Pancreas (tissue), 10 donors: ENCODE measurements around the gene TMPRSS4. TPM values are rescaled to one million over a fixed set of nuclear protein-coding genes. Genes with fewer than 3 reads are reported as not detected.
A peak's percentile ranks its signal among the peaks of the same experiment; 100 is the strongest.

Source experiments
- ATAC-seq, 4 donors: fragments of 200-7000 bp; cut with Tn5 transposase; one replicate each; pipeline versions ENCODE4 v1.8.0 to v1.9.1; 2020; ENCODE audit warnings: mild to moderate bottlenecking in 4 of 4, moderate library complexity in 4 of 4
- DNase-seq, 6 donors: peaks; one replicate each; pipeline ENCODE4 v3.0.0-alpha.2; 2020
- FAIRE-seq: peaks from 2 replicates; lab custom pipeline; 2012; peaks lifted over from hg19 to GRCh38; lab: Jason Lieb, UNC
- H3K27ac ChIP-seq, 4 donors: fragments of 200-600 bp; sonication (generic); 1 replicate in 3 of 4; 2 replicates in 1 of 4; pipeline versions ENCODE4 v1.5.0 to v1.8.0; 2020
- H3K27me3 ChIP-seq, 4 donors: fragments of 200-600 bp; one replicate each; pipeline ENCODE4 v1.8.0; 2021
- H3K36me3 ChIP-seq, 3 donors: fragments of 200-600 bp; sonication (generic) in 1 of 3; one replicate each; pipeline versions ENCODE4 v1.5.0 to v1.8.0; 2020 to 2021
- H3K4me1 ChIP-seq, 3 donors: fragments of 200-600 bp; one replicate each; pipeline ENCODE4 v1.8.0; 2021
- H3K4me3 ChIP-seq, 4 donors: fragments of 200-600 bp; sonication (generic) in 2 of 4; one replicate each; pipeline versions ENCODE4 v1.5.0 to v1.8.0; 2020 to 2021
- H3K9me3 ChIP-seq, 4 donors: fragments of 200-600 bp; one replicate each; pipeline ENCODE4 v1.8.0; 2021
- CTCF ChIP-seq, 4 donors: fragments of 200-600 bp; sonication (generic) in 3 of 4; IDR thresholded peaks; one replicate each; pipeline versions ENCODE4 v1.5.0 to v1.8.0; 2021; ENCODE audit warnings: antibody characterized with exemption in 4 of 4
- WGBS, 2 donors: extraction: QIAGEN DNeasy Blood & Tissue Kit; methylation state at CpG; one replicate each; pipeline ENCODE4 v1.1.7; 2013; 5-methylcytosine and 5-hydroxymethylcytosine counted together
- intact Hi-C, 3 donors: fragments of 100-400 bp; cut with DNase I; formaldehyde crosslinking; loops; one replicate each; pipeline versions ENCODE4 v1.11.1 to v1.14.2; 2022
- polyA plus RNA-seq, 2 donors: library from polyadenylated mRNA; stranded (reverse); fragments of 200-250 nt; gene quantifications; one replicate each; pipeline ENCODE4 v1.2.3, GENCODE V29; 2013
- total RNA-seq, 6 donors: library from RNA; stranded (reverse); fragmentation: NEBNext Ultra II Directional in 4 of 6; extraction: Animal tissue kit (Norgen Biotek cat#: 25700) in 4 of 6; gene quantifications; one replicate each; pipeline versions ENCODE4 v1.2.1 to v1.2.4, GENCODE V29; 2021 to 2023
- donor health status: healthy with polysubstance abuse.
- donor health status: DM: no; HTN: no; CAD: no; lungs with moderate emphysema.
- donor health status: DM: no; HTN: no; CAD: no.
- donor health status: control.
- donor health status: control.
- donor health status: Bipolar disorder and iron deficiency.
- donor health status: DM: yes; HTN: yes; CAD: no.
- donor health status: DM: no; HTN: no; CAD: no.
- donor health status: DM: no; HTN: no; CAD: no.
- donor health status: DM: yes; HTN: yes; CAD: no.

Gene TMPRSS4
- total and polyA plus RNA-seq, 8 donors: 0.15 to 2.2 (median 0.41) TPM; not detected in 3

GRCh38 chr11:118154641-118155040 lies 77.8 kb downstream of the TMPRSS4 start:
- H3K4me3 ChIP-seq: no peak overlapping the region
- FAIRE-seq (no peak), ATAC-seq (no peak), DNase-seq (no peak)
- intact Hi-C loops: no loop called here
- H3K4me1 ChIP-seq: peaks cover 0 to 6% (median 5%) of the 10 kb centered on the region in 3 donors
- WGBS, 2 donors: 89 to 100% methylated on average over 1 of the region's 1 CpG
- no peak for TF ChIP-seq CTCF (IDR thresholded peaks at IDR 0.05)
- H3K36me3 ChIP-seq: no peaks in the 10 kb centered on the region
- no peaks in the 10 kb centered on the region for H3K27me3 ChIP-seq
- no peaks in the 10 kb centered on the region for H3K9me3 ChIP-seq
- H3K27ac ChIP-seq: no peak overlapping the region

GRCh38 chr11:118155776-118156530 lies 79.1 kb downstream of the TMPRSS4 start:
- WGBS, 2 donors: 59 to 64% methylated on average over 10 to 11 of the region's 11 CpGs
- H3K27me3 ChIP-seq: no peaks in the 10 kb centered on the region
- H3K27ac ChIP-seq: no peak overlapping the region
- H3K36me3 ChIP-seq: no peaks in the 10 kb centered on the region
- H3K9me3 ChIP-seq: no peaks in the 10 kb centered on the region
- intact Hi-C loops: no loop called here
- no peak overlapping the region for H3K4me3 ChIP-seq
- TF ChIP-seq CTCF (IDR thresholded peaks at IDR 0.05): no peak
- ATAC-seq: no peak
- FAIRE-seq: no peak
- peaks cover 0 to 6% (median 5%) of the 10 kb centered on the region in 3 donors for H3K4me1 ChIP-seq
- DNase-seq: no peak

- no peaks in the 10 kb centered on the region for H3K9me3 ChIP-seq
- intact Hi-C loops: no loop called here
- H3K4me1 ChIP-seq: peaks cover 0 to 6% (median 5%) of the 10 kb centered on the region in 3 donors
- no peaks in the 10 kb centered on the region for H3K36me3 ChIP-seq
- ATAC-seq: peak in 2 of 4 donors; percentile 23 to 43
- H3K4me3 ChIP-seq: no peak overlapping the region
- no peak for TF ChIP-seq CTCF (IDR thresholded peaks at IDR 0.05)
- 4 to 5% methylated on average over 21 of the region's 21 CpGs for WGBS, 2 donors
- FAIRE-seq: no peak
- H3K27ac ChIP-seq: no peak overlapping the region
- H3K27me3 ChIP-seq: no peaks in the 10 kb centered on the region
- peak in 1 of 6 donors; percentile 41 for DNase-seq
Measured at GRCh38 chr11:118156531-118157185, 79.8 kb downstream of the TMPRSS4 start.

GRCh38 chr11:118157186-118157895 lies 80.5 kb downstream of the TMPRSS4 start:
- TF ChIP-seq CTCF (IDR thresholded peaks at IDR 0.05): no peak
- Histone ChIP-seq H3K4me3 (no peak overlapping the region), H3K27ac (no peak overlapping the region), H3K9me3 (no peaks in the 10 kb centered on the region), H3K27me3 (no peaks in the 10 kb centered on the region), H3K36me3 (no peaks in the 10 kb centered on the region), H3K4me1 (peaks cover 0 to 5% (median 5%) of the 10 kb centered on the region in 3 donors)
- no peak for ATAC-seq
- no peak for DNase-seq
- FAIRE-seq: no peak
- WGBS, 2 donors: 37 to 42% methylated on average over 10 of the region's 10 CpGs
- intact Hi-C loops: no loop called here
